ENCODE data around the gene IDI2. TPM values are rescaled to one million over a fixed set of nuclear protein-coding genes. Genes with fewer than 3 reads are reported as not detected.

IDI2 gene
- total RNA-seq, 6 experiments from 2014 or later = not detected

GRCh38 chr10:978826-979421 is 46.7 kb downstream of the IDI2 start:
- H3K36me3 Mint-ChIP-seq (ENCODE audit: low read depth) = peaks cover 55% of the 10 kb centered on the region
- no peak for TF ChIP-seq CTCF (IDR thresholded peaks at IDR 0.05)
- peaks cover 1% of the 10 kb centered on the region; the same call in 1 of the 2 replicates for H3K27me3 Mint-ChIP-seq (ENCODE audit: insufficient read depth)
- no peak for DNase-seq
- H3K9me3 Mint-ChIP-seq = peaks cover 44% of the 10 kb centered on the region
- no peak overlapping the region for H3K27ac Mint-ChIP-seq
- no peak overlapping the region for H3K4me3 Mint-ChIP-seq
- peaks cover 6% of the 10 kb centered on the region for H3K4me1 Mint-ChIP-seq (ENCODE audit: low read depth)

GRCh38 chr10:976316-976715 is 49.3 kb downstream of the IDI2 start:
- H3K36me3 Mint-ChIP-seq (ENCODE audit: low read depth) = peaks cover 42% of the 10 kb centered on the region
- H3K27ac Mint-ChIP-seq = no peak overlapping the region
- no peak for TF ChIP-seq CTCF (IDR thresholded peaks at IDR 0.05)
- H3K27me3 Mint-ChIP-seq (ENCODE audit: insufficient read depth) = peaks cover 1% of the 10 kb centered on the region; the same call in 1 of the 2 replicates
- DNase-seq = no peak
- H3K9me3 Mint-ChIP-seq = peaks cover 39% of the 10 kb centered on the region
- peaks cover 2% of the 10 kb centered on the region for H3K4me1 Mint-ChIP-seq (ENCODE audit: low read depth)
- no peak overlapping the region for H3K4me3 Mint-ChIP-seq

- H3K36me3 Mint-ChIP-seq (ENCODE audit: low read depth) = peaks cover 26% of the 10 kb centered on the region
- H3K4me3 Mint-ChIP-seq = no peak overlapping the region
- peaks cover 17% of the 10 kb centered on the region for H3K4me1 Mint-ChIP-seq (ENCODE audit: low read depth)
- TF ChIP-seq CTCF (IDR thresholded peaks at IDR 0.05) = no peak
- no peak overlapping the region for H3K27ac Mint-ChIP-seq
- H3K27me3 Mint-ChIP-seq (ENCODE audit: insufficient read depth) = peaks cover 1% of the 10 kb centered on the region; the same call in 1 of the 2 replicates
- no peak for DNase-seq
- H3K9me3 Mint-ChIP-seq = peaks cover 23% of the 10 kb centered on the region
Measured at GRCh38 chr10:974785-975074, 50.9 kb downstream of the IDI2 start.

GRCh38 chr10:974038-974784 is 51.4 kb downstream of the IDI2 start:
- peaks cover 18% of the 10 kb centered on the region for H3K9me3 Mint-ChIP-seq
- peaks cover 17% of the 10 kb centered on the region for H3K4me1 Mint-ChIP-seq (ENCODE audit: low read depth)
- peaks cover 2% of the 10 kb centered on the region; the same call in 1 of the 2 replicates for H3K27me3 Mint-ChIP-seq (ENCODE audit: insufficient read depth)
- peaks cover 21% of the 10 kb centered on the region for H3K36me3 Mint-ChIP-seq (ENCODE audit: low read depth)
- no peak for TF ChIP-seq CTCF (IDR thresholded peaks at IDR 0.05)
- no peak for DNase-seq
- no peak overlapping the region for H3K4me3 Mint-ChIP-seq
- H3K27ac Mint-ChIP-seq = no peak overlapping the region

- H3K27me3 Mint-ChIP-seq (ENCODE audit: insufficient read depth) = peaks cover 3% of the 10 kb centered on the region; the same call in 1 of the 2 replicates
- peaks cover 8% of the 10 kb centered on the region for H3K36me3 Mint-ChIP-seq (ENCODE audit: low read depth)
- TF ChIP-seq CTCF (IDR thresholded peaks at IDR 0.05) = no peak
- no peak overlapping the region for H3K4me3 Mint-ChIP-seq
- H3K4me1 Mint-ChIP-seq (ENCODE audit: low read depth) = peaks cover 17% of the 10 kb centered on the region
- H3K27ac Mint-ChIP-seq = no peak overlapping the region
- no peak for DNase-seq
- peaks cover 11% of the 10 kb centered on the region for H3K9me3 Mint-ChIP-seq
Measured at GRCh38 chr10:972763-973162, 52.9 kb downstream of the IDI2 start.
